CD4-positive, alpha-beta T cell treated with Interleukin-21 for 1 hour (primary cell): ENCODE results near the gene ZNF76.

ENCODE experiments used
- DNase-seq: peaks from one replicate; pipeline ENCODE4 v3.0.0-alpha.2; 2020

ZNF76 gene

DNA sequence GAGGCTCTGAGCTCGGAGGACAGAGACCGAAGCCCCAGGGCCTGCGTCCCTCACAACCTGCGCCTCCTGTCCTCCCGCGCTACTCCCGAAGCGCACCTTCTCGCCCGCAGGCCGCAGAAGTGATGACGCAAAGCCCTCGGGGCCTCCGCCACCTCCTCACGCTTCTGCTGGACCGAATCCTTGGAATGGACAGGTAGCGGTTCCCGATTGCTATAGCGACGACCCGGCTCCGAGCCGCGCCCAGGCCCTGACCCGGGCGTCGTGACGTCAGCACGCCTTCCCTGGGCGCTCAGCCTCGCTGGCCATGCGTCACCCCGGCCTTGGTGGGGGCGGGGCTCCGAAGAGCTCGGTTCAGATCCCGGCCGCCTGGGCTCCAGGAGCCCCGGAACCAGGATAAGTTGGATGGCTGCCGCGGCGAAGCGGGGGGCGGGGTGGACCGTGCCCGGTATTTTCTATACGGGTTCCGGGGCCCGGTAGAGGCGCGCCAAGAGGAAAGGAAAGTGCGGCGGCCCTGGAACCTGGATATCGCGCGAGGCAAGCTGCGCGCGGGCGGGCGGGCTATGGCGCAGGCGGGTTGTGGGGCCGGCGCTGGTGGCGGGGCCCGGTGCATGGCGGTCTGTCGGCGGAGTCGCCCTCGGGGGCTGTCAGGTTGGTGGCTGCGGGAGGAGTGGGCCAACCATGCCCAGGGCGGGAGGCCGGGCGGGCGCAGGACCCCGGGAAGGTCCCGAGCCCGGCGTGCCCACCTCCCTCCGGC is at the start of gene ZNF76:
ZNF76 (plus strand) TSS at position 542 of the 754 bp plus-strand sequence. CDS start 21,417 bp downstream, outside the sequence.
- peak; percentile 95 for DNase-seq

DNA sequence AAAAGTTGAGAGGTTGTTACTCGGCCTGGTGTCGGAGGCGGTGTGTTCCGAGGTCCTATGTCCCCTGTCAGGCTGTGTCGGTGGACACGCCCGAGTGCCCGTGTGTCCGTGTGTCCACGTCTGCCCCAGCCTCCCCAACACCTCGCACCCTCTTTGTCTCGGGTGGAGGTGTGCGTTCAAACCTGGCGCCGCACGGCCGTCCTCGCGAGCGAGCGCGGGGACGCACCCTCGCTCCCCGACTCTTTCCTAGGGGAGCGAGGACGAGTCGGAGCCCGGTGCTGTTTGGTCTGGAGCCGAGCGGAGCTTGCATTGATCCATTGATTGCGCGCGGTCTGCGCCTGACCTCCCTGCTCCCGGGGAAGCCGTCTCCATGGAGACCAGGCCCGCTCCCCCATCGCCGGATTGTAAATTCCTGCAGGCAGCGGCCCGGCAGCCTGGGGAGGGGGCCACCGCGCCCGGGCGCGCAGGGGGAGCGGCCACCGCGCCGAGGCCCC is 46.2 kb upstream of the ZNF76 start:
- no peak for DNase-seq

DNA sequence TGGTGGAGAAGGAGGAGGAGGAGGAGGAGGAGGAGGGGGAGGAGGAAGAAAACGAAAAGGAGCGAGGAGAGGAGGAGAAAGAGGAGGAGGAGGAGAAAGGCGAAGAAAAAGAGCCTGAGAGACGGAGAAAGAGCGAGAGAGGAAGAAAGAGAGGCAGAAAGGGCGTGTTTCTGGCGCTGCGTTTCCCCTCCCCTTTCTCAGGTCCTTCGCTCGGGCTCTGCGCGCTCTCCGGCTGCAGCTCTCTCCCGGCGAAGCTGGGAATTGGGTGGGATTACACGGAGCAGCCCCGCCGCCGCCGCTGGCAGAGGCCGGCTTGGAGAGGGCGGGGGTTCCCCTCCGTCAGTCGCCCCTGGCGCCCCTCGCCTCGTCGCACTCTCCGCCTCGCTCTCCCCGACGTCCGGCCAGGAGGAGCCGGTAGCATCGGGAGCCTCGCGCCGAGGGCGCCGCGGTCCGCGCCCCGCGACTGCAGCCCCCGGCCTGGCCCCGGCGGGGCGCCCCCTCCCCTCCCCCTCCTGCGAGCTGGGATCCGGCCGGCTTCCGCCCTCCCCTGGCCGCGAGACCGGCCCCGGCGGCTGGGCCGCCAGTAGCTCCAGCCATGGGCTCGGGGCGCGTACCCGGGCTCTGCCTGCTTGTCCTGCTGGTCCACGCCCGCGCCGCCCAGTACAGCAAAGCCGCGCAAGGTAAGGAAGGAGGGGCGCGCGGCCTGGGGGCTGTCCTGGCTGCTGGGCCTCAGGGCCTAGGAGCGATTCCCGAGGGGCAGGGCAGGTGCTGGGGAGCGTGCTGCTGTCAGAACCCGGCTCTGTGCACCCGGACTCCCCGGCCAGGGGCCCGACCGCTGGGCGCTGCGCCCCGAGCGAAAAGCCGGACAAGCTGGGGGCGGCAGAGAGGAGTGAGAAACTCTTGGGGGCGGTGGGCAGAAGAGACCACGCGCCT is 45.4 kb upstream of the ZNF76 start, which contains the start of gene SCUBE3:
SCUBE3 (plus strand) TSS at position 133 of the 933 bp plus-strand sequence; CDS start at position 596, 463 bp downstream.
- no peak for DNase-seq

DNA sequence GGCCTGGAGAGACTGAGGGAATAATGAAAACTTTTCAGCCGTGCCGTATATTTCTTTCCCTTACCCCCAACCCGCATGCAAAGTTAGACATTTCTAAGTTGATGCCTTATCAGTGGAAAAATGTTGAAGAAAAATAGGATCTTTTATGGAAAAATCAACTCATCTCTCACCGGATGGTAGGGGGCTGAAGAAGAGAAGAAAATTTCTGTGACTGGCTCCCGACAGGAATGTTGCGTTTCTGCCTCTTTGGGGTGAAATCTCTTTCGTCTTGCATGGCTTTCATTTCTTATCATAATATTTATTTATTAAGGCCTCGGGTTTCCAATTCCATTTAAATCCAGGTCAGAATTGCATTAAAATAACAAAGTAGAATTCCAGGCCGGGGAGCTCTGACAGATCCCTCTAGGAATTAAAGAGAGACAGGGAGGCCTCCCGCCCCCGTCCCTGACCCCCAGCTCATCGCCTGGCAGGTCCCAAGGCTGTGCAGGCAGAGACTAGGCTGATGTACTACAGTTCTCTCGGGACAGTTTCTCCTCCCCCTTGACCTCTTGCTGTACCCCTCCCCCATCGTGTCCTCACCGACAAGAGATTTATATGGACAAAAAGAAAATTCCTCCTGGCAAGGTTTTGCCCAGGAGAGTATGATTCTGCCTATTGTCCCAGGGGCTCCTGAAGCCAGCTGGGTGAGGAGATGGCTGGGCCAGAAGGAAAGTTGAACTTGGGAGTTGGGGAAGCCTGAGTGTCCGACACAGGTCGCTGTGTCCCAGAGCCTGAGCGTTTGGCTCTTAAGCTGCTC is 44.5 kb upstream of the ZNF76 start:
- no peak for DNase-seq

DNA sequence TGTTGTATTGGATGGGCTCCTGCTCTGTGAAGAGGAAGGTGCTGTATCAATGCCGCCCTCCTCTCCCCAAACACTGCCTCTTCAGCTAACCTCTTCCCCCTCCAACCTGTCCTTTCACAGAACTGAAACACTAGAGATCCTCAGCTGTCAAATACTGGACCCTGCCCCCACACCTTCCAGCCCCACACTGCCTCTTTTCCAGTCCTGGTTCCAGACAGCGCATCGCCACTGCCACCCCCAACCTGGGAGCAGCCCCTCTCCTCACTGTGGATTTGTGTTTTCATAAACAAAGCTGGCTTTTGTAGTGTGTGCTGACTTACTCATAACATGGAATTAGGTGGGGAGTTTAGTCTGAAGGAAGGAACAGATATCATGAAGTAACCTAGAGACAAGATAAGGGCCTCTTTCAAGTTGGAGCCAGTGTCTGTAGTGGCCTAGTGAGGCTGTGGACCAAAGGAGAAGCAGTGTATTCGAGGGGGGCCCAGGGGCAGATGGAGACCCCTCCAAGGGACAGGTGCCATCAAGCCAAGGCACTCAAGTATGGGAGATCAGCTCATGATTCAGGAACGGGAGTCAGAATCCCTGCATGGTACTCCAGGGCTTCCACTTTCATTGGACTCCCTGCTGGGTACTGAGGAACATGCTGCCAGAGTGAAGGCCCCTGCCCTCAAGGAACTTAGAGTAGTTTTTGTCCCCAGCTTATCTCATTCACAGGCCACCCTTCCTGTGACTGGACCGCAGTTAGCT is 43.7 kb upstream of the ZNF76 start:
- no peak for DNase-seq

DNA sequence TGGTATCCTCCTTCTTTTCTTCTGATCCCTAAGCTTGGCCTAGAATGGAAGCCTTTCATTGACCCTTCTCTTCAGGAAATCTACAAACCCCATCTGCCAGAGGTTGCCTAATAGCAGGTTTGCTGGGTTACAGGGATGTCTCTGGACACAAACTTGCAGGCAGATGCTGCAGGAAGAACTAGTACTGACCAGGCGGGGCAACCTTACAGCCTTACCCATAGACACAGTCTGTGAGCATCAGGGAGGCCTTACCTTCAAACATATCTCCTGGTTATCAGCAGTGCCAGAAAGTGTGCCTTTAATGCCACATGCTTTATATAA is 43.2 kb upstream of the ZNF76 start:
- no peak for DNase-seq

DNA sequence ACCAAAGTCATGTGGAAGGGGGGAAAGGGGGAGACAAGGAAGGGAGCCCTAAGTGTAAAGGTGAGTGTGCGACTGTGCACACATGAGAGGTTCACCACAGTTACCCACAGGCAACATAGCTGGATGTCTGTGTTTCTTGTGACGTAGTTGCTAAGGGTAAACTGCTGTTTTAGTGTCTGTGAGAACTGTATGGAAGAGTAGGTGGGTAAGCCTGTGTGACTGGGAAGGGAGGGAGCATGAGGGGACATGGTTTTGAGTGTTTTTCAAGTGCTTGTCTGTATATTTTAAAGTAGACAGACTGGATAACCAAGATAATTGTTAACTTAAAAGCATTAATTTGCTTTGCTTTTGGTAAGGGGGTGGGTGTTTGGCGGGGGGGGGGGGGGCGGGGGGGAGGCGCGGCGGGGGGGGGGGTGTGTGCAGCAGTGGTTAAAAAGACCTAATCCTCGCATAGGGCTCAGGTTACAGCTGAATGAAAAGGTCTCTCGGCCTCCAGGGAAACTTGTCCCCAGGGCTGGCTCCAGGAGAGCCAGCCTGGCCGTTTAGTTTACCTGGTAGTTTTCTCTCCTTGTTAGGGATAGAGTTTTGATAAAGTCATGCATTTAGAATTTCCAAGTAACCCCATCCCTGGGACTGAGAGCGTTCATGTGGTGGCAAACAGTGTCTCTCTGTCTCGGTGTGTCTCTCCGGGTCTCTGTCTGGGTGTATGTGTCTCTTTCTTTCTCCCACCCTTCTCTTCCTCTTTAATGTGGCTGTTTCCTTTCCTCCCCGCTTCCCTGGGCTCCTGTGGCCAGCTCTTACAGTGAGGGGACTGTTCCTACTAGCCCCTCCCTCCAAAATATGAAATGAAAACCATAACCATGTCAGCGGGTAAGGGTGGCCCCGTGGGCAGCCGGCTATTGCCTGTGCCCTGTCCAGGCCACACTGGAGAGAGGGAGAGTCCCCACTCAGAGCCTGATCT is 42.4 kb upstream of the ZNF76 start:
- DNase-seq: no peak

DNA sequence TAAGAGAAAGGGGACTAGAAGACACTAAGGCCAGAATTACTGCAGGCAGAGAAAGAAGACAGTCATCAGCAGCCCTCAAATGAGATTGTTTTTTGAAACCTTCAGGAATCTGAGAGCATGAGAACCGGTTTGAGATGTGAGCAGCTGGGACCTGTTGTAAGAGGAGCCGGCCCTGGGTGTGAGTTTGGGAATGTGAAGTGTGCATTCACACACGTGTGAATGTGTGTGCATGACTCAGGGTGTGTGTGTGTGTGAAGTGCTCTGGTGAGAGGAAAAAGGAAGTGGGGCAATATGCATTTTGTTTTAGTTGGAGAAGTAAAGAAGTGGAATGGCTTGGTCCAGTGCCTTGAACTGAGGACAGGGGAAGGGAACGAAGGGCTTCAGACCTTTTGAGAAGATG is 41.5 kb upstream of the ZNF76 start:
- DNase-seq: no peak

DNA sequence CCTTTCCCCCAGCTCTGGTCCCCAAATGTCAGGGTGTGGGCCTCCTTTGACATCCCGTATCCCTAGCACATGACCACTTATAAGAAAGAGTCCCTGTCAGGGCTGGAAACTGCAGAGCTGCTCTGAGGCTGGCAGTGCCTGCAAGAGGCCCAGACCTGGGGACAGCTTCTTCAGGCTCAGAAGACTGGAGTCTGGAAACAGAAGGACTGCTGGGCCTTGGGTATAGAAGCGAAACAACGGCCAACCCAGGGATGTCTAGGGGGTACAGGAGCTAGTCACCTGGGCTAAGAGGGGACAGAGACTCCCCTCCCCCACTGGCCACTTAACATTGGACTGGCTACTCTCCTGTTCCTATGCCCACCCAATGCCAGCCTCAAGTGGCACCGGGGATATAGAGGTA is 41.1 kb upstream of the ZNF76 start:
- DNase-seq: no peak

DNA sequence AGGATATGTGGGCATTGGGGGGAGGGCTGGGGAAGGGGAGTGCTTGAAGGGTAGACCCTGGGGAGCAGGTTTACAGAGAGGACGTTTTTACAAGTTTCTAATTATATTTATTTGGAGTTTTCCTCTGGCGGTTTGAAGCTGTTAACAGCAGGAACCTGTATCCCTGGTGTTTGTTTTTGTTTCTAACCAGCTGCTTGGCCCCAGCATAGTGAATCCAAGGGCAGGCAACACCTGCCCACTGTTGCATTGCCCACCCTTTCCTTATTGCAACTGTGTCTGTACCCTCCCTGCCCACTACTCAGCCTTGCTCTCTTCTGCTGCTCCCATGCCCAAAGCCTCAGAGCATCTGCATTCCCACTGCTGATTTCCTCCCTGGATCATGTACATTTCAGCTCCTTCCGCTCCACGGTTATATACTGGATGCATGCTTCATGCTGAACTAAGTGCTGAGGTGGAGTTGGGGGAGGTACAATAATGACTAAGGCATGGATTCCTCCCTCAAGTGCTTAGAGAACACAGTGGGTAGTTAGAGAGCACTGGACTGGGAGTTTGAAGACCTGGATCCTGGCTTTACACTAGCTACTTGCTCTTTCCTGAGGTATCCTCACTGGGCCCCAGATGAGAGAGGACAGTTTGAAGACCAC is 39.7 kb upstream of the ZNF76 start:
- no peak for DNase-seq

DNA sequence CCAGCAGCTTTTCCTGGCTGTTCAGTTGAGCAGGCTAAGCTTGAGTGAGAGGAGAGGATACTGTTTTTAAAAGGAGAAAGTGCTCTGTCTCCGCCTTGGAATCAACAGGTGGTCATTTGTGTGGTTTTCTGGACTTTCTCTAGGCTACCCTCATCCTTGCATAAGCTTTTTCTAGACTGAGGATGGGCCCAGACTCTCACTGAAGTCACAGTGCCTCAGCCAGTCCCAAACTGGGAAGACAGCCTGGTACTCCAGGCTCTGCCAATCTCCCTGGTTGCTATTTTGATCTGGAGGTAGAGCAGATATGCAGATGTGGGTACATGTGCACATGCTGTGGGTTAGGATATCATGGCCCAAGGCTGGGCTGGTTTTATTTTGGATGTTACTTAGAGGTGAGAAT is 38.8 kb upstream of the ZNF76 start:
- DNase-seq: no peak

DNA sequence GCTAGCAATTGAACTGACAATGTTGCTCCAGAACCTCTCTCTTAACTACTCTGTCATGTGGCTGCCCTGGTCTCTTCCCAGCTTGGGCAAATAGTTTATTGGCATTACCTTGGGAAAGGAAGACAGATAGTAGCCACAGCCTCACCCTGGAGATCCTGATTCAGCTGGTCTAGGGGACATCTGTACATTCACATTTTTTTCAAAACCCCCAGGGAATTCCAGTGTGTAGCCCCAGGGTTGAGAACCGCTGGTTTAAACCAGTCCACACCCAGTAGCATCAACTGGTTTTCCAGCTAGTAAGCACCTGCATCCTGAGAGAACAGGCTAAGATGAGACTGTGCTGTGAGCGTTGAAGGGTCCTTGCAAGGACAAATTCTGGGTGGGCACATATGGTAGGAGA is 36.1 kb upstream of the ZNF76 start:
- DNase-seq: no peak

DNA sequence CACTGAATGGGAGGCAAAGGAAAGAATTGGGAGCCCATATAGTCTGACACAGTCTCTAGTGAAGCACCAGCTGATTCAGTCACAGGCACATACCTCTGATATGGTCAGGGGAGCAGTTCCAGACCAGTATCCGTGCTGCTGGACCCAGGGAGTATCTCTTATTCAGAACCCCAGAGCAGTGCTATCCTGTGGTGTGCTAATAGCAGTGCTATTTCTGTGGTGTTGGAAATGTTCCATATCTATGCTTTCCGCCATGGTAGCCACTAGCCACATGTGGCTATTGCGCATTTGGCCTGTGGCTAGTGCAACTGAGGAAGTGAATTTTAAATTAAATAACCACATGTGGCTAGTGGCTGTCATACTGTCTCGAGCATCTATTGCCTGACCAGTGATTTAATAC is 34.8 kb upstream of the ZNF76 start:
- DNase-seq: no peak

DNA sequence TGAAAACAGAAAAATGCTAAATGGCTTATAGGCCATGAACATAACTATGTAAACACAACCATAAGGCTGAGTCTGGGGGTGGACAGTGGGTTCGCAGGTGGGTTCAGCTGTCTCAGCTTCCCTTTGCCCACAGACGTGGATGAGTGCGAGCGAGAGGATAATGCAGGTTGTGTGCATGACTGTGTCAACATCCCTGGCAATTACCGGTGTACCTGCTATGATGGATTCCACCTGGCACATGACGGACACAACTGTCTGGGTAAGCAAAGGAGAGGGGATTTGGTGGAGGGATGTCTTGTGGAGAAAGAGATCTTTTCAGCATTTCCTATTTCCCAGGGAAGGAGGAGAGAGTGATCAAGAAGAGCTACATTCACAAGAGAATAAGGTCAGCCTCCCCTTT is 31.1 kb upstream of the ZNF76 start:
- no peak for DNase-seq

DNA sequence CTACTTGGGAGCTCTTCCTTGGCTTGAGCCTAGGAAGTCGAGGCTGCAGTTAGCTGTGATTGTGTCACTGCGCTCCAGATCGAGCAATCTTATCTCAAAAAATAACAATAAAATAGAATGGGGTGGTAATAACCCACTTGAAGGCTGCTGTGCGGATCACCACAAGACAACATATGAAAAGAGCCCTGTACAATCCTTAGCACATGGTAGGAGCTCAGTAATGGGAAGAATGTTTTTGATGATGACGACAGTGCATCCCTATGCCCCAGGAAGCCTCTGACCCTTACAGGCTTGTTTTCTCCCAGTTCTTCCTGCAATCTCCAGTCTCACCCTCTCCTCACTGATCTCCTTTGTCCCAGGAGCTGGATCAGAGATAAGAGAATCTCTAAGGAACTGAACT is 30.2 kb upstream of the ZNF76 start:
- no peak for DNase-seq

DNA sequence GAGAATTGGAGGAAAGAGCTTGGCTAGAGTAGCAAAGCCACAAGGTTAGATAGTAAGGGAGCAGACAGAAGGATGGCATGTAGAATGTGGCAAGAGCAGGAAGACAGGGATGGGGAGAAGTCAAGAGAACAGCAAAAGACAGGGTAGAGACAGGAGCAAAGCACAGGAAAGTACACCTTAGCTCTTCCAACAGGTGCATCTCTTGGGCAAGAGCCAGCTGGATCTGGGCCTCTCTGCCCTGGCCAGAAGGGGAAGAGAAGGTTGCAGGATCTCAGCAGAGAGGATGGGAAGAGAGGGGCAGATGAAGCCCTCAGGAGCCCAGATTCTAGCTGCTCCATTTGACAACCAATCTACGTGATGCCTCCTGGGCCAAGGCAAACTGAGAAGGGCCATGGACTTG is 29.0 kb upstream of the ZNF76 start:
- no peak for DNase-seq

DNA sequence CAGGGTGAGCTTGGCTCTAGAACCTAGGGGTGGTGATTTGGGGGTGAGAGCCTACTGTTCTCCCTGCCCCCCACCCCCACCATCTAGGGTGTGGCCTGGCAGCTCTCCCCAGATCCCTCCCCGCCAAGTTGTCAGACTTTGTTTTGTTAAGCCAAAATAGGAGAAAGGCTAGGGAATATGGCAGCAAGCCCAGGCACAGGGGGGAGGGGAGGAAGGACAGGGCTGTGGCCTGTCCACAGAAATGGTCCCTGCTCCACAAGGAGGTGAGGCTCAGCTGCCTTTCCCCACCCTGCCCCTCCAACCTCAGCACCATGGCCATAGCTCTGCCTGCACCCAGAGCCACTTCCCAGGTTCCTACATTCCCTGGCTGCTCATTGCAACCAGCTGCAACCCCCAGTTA is 28.6 kb upstream of the ZNF76 start:
- DNase-seq: no peak

DNA sequence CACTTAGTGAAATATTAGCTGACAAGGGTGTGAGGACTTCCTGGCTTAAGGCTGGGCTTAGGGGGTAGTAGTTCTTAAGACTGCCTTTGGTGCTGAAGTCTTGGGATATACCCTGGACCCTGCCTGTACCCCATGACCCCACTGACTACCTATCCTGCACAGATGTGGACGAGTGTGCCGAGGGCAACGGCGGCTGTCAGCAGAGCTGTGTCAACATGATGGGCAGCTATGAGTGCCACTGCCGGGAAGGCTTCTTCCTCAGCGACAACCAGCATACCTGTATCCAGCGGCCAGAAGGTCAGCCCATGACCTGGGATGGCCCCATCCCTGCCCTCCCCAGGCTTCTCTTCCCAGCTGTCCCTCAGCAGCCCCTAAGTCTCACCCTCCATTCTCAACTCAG is 28.0 kb upstream of the ZNF76 start:
- DNase-seq: no peak

DNA sequence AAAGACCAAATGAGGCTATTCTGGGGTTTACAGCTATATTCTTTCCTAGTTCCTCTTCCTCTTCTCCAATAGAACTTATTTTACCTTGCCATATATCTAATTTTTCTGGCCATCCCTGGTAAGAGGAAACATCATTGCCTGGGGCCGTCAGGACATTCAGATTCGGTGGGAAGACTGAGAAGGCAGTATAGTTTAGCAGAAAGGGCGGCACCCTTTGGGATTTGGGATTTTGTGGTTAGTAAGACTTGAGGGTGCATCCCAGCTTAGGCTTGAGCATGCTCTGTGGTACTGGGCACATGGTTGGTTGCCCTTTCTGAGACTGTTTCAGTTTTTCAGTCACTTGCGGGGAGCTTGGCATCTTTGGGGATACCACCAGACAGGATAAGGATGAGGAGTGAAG is 24.6 kb upstream of the ZNF76 start:
- no peak for DNase-seq

DNA sequence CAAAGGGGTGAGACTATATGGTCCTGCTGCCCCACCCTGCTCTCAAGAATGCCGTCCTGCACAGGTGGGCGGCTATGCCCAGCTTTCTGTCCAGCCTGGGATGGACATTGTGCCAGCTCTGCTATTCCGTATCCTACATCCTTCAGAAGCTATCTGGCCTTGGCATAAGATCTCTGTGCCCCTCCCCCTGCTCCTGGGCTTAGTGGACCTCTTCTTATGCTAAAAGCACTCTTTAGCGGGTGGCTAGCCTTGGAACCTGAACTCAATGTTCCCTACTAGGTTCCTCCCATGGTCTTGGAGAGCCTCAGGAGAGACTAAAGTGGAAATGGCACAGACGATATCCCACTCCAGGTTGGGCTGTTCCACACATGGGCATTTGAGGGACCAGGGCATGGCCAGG is 23.3 kb upstream of the ZNF76 start:
- DNase-seq: no peak

DNA sequence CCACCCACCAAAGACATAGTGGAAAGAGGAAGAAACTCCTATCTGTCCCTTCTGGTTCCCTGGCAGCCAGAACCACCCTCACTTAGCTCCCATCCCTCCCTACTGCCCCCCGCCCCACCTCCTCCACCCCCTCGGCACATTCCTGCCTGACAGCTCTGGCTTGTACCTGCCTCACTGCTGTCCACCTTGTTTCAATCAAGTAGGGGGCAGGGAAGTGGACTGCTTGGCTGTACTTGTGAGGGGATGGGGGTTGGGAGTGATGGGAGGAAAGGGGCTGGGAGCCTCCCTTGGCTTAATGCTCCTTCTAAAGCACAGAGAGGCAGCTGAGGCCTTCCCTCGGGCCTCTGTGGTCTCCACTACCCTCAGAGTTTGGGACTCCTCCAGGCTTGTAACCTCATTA is 22.1 kb upstream of the ZNF76 start:
- DNase-seq: no peak
